NB4 (cell line): ENCODE measurements around the gene ESR1.

Experiments used
- MAX ChIP-seq: IDR thresholded peaks from 2 replicates; pipeline ENCODE4 v1.6.1; 2011; ENCODE audit warnings: low read depth, low read length
- MYC ChIP-seq: IDR thresholded peaks from 2 replicates; pipeline ENCODE4 v1.6.1; 2011; ENCODE audit warnings: low read depth, low read length
- POLR2A ChIP-seq: IDR thresholded peaks from 2 replicates; pipeline ENCODE4 v1.6.1; 2011; ENCODE audit warnings: mild to moderate bottlenecking; ENCODE audit not compliant: insufficient read length; ENCODE audit errors: extremely low read depth
- TF ChIP-seq, protein P1 (sequence below): IDR thresholded peaks from one replicate; pipeline ENCODE4 v1.5.1; 2012; ENCODE audit warnings: low read depth, low read length

GRCh38 chr6:152034631-152035030 is 227.1 kb downstream of the ESR1 start:
- TF ChIP-seq, protein P1, sequence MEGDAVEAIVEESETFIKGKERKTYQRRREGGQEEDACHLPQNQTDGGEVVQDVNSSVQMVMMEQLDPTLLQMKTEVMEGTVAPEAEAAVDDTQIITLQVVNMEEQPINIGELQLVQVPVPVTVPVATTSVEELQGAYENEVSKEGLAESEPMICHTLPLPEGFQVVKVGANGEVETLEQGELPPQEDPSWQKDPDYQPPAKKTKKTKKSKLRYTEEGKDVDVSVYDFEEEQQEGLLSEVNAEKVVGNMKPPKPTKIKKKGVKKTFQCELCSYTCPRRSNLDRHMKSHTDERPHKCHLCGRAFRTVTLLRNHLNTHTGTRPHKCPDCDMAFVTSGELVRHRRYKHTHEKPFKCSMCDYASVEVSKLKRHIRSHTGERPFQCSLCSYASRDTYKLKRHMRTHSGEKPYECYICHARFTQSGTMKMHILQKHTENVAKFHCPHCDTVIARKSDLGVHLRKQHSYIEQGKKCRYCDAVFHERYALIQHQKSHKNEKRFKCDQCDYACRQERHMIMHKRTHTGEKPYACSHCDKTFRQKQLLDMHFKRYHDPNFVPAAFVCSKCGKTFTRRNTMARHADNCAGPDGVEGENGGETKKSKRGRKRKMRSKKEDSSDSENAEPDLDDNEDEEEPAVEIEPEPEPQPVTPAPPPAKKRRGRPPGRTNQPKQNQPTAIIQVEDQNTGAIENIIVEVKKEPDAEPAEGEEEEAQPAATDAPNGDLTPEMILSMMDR, result no peak
- no peak for TF ChIP-seq POLR2A
- TF ChIP-seq MAX, result no peak
- TF ChIP-seq MYC, result no peak
